GM23338 (cell line): ENCODE results near the gene SAPCD1. TPM values are rescaled to one million over a fixed set of nuclear protein-coding genes. Genes with fewer than 3 reads are reported as not detected.

Experiments
- ATAC-seq: fragments of 200-7000 bp; cut with Tn5 transposase; 3 replicates; pipeline ENCODE4 v1.9.1; 2020
- DNase-seq: peaks from one replicate; pipeline ENCODE4 v3.0.0-alpha.2; 2015; ENCODE audit warnings: low spot score
- H2AFZ ChIP-seq: fragments of 200-600 bp; sonication (generic); 2 replicates; pipeline ENCODE4 v1.8.0; 2016; ENCODE audit warnings: antibody characterized with exemption, mild to moderate bottlenecking, moderate library complexity
- H3F3A ChIP-seq: fragments of 200-600 bp; sonication (generic); replicated peaks from 2 replicates; pipeline ENCODE4 v1.8.0; 2017; ENCODE audit warnings: antibody characterized with exemption, mixed run types, low read depth
- H3K27ac ChIP-seq: fragments of 200-600 bp; sonication (generic); 2 replicates; pipeline ENCODE4 v1.6.1; 2016; ENCODE audit warnings: low read depth
- H3K27me3 ChIP-seq: fragments of 200-600 bp; sonication (generic); 2 replicates; pipeline ENCODE4 v1.8.0; 2016; ENCODE audit warnings: mild to moderate bottlenecking, mixed run types, moderate library complexity; ENCODE audit not compliant: insufficient read depth
- H3K36me3 ChIP-seq: fragments of 200-600 bp; sonication (generic); 2 replicates; pipeline ENCODE4 v1.8.0; 2016; ENCODE audit warnings: mild to moderate bottlenecking; ENCODE audit not compliant: insufficient read depth
- H3K4me1 ChIP-seq: fragments of 200-600 bp; sonication (generic); 2 replicates; pipeline ENCODE4 v1.8.0; 2016; ENCODE audit warnings: mild to moderate bottlenecking, moderate library complexity; ENCODE audit not compliant: insufficient read depth
- H3K4me2 ChIP-seq: fragments of 200-600 bp; sonication (generic); 2 replicates; pipeline ENCODE4 v1.7.1; 2017; ENCODE audit warnings: mixed run types
- H3K4me3 ChIP-seq: fragments of 200-600 bp; sonication (generic); 2 replicates; pipeline ENCODE4 v1.6.1; 2016; ENCODE audit warnings: mixed run types
- H3K79me2 ChIP-seq: fragments of 200-600 bp; sonication (generic); replicated peaks from 2 replicates; pipeline ENCODE4 v1.8.0; 2017; ENCODE audit warnings: mild to moderate bottlenecking; ENCODE audit not compliant: insufficient read depth
- H3K9me2 ChIP-seq: fragments of 200-600 bp; sonication (generic); 2 replicates; pipeline ENCODE4 v1.8.0; 2017; ENCODE audit not compliant: insufficient read depth
- H4K20me1 ChIP-seq: fragments of 200-600 bp; sonication (generic); replicated peaks from 2 replicates; pipeline ENCODE4 v1.8.0; 2017; ENCODE audit warnings: mild to moderate bottlenecking; ENCODE audit not compliant: insufficient read depth
- H3K27ac Mint-ChIP-seq: 2 replicates; pipeline ENCODE4 v1.8.0; 2020; ENCODE audit warnings: inconsistent platforms, mild to moderate bottlenecking, moderate library complexity, mixed read lengths
- H3K27me3 Mint-ChIP-seq: 3 replicates; pipeline ENCODE4 v1.8.0; 2022; ENCODE audit warnings: low read depth, mild to moderate bottlenecking, moderate library complexity, mixed read lengths, inconsistent platforms; ENCODE audit not compliant: insufficient read depth, poor library complexity
- H3K36me3 Mint-ChIP-seq: 3 replicates; pipeline ENCODE4 v1.8.0; 2021; ENCODE audit warnings: low read depth, mild to moderate bottlenecking, inconsistent platforms, moderate library complexity, mixed read lengths
- H3K4me1 Mint-ChIP-seq: 3 replicates; pipeline ENCODE4 v1.8.0; 2020; ENCODE audit warnings: mild to moderate bottlenecking, inconsistent platforms, mixed read lengths
- H3K4me3 Mint-ChIP-seq: 3 replicates; pipeline ENCODE4 v1.8.0; 2021; ENCODE audit warnings: moderate library complexity, mild to moderate bottlenecking, inconsistent platforms, mixed read lengths
- H3K9me3 Mint-ChIP-seq: 3 replicates; pipeline ENCODE4 v1.8.0; 2020; ENCODE audit warnings: moderate library complexity, mild to moderate bottlenecking, inconsistent platforms, mixed read lengths
- CTCF ChIP-seq, 2 experiments: fragments of 200-600 bp in 1 of 2; sonication (generic) in 1 of 2; conservative IDR thresholded peaks; 2 replicates each; pipeline versions ENCODE4 v1.5.1 to v1.6.1; 2016 to 2017; ENCODE audit warnings: antibody characterized with exemption in 2 of 2, low read depth in 2 of 2, mild to moderate bottlenecking in 2 of 2, moderate library complexity in 1 of 2
- EZH2 ChIP-seq: fragments of 200-600 bp; sonication (generic); IDR thresholded peaks from one replicate; pipeline ENCODE4 v1.8.0; 2017; ENCODE audit warnings: antibody characterized with exemption, mild to moderate bottlenecking, low read depth; ENCODE audit not compliant: unreplicated experiment
- EZH2phosphoT487 ChIP-seq: fragments of 200-600 bp; sonication (generic); IDR thresholded peaks from one replicate; pipeline ENCODE4 v1.8.1; 2018; ENCODE audit warnings: antibody characterized with exemption; ENCODE audit not compliant: unreplicated experiment
- NANOG ChIP-seq: IDR thresholded peaks from 2 replicates; pipeline ENCODE4 v1.6.1; 2016; ENCODE audit warnings: antibody characterized with exemption, borderline replicate concordance
- POLR2AphosphoS5 ChIP-seq: IDR thresholded peaks from 2 replicates; pipeline ENCODE4 v1.6.1; 2016; ENCODE audit warnings: antibody characterized with exemption, low read depth
- STAT1 ChIP-seq: IDR thresholded peaks from one replicate; pipeline ENCODE4 v1.6.1; 2016; ENCODE audit warnings: antibody characterized with exemption; ENCODE audit not compliant: unreplicated experiment
- ZNF331 ChIP-seq: fragments of 250-450 bp; sonication (Bioruptor Pico); IDR thresholded peaks from 2 replicates; pipeline ENCODE4 v1.5.0; 2020; ENCODE audit warnings: low read depth, mild to moderate bottlenecking, moderate library complexity
- ZNF462 ChIP-seq: fragments of 250-450 bp; sonication (Bioruptor Pico); IDR thresholded peaks from 2 replicates; pipeline ENCODE4 v1.5.0; 2020; ENCODE audit warnings: mild to moderate bottlenecking, moderate library complexity
- polyA plus RNA-seq: library from polyadenylated mRNA; unstranded; fragments of >200 nt; fragmentation: Nextera tagmentation; extraction: Ambion mirVana; gene quantifications from 2 replicates; pipeline ENCODE4 v1.2.1, GENCODE V29; 2016
- total RNA-seq: library from RNA; depleted of rRNA; stranded (reverse); fragments of >200 nt; shearing (Covaris generic); gene quantifications from 2 replicates; pipeline ENCODE4 v1.2.3, GENCODE V29; 2014

Gene SAPCD1
- total and polyA plus RNA-seq, 2 experiments from 2014 or later = 3.9 to 5.0 TPM

- TF ChIP-seq ZNF462 (CRISPR knock-in tag) (no peak), EZH2phosphoT487 (no peak), NANOG (no peak), ZNF331 (CRISPR knock-in tag) (no peak), STAT1 (no peak), CTCF (conservative IDR thresholded peaks at IDR 0.05; ENCODE audit: low read depth in 2 of 2) (no peak)
Measured at GRCh38 chr6:31771992-31772358, 9.5 kb downstream of the SAPCD1 start (continued).

- no peak overlapping the region for H2AFZ ChIP-seq
Measured at GRCh38 chr6:31775184-31775583, 12.7 kb downstream of the SAPCD1 start.

More at GRCh38 chr6:31775184-31775583, 12.7 kb downstream of the SAPCD1 start:
- DNase-seq (no peak), ATAC-seq (no peak)
- no peaks in the 10 kb centered on the region for H3K4me1 Mint-ChIP-seq
- Histone ChIP-seq H3K4me1 (no peaks in the 10 kb centered on the region), H3K79me2 (no peaks in the 10 kb centered on the region), H3K9me2 (no peaks in the 10 kb centered on the region), H3K4me2 (no peak overlapping the region), H3F3A (peaks cover 4% of the 10 kb centered on the region; the same call in 1 of the 2 replicates), H3K27ac (no peak overlapping the region), H3K4me3 (no peak overlapping the region), H3K27me3 (no peaks in the 10 kb centered on the region), H3K36me3 (no peaks in the 10 kb centered on the region), H4K20me1 (no peaks in the 10 kb centered on the region; the same call in 1 of the 2 replicates)
- no peaks in the 10 kb centered on the region for H3K9me3 Mint-ChIP-seq
- peaks cover 19% of the 10 kb centered on the region for H3K27me3 Mint-ChIP-seq
- peaks cover 13% of the 10 kb centered on the region for H3K36me3 Mint-ChIP-seq
- no peak overlapping the region for H3K27ac Mint-ChIP-seq
- TF ChIP-seq POLR2AphosphoS5 (no peak), STAT1 (no peak), EZH2 (no peak)
- no peak overlapping the region for H3K4me3 Mint-ChIP-seq
